ENCODE data around the gene THSD8.

The THSD8 gene

GRCh38 chr19:12788682-12789097 is 13.2 kb upstream of the THSD8 start:
- DNase-seq (ENCODE audit: low read depth): peak; percentile 77
- peak overlapping the region; percentile 48 for H3K4me3 ChIP-seq (replicated peaks; ENCODE audit: low read depth, low read length)
- TF ChIP-seq, protein P1, sequence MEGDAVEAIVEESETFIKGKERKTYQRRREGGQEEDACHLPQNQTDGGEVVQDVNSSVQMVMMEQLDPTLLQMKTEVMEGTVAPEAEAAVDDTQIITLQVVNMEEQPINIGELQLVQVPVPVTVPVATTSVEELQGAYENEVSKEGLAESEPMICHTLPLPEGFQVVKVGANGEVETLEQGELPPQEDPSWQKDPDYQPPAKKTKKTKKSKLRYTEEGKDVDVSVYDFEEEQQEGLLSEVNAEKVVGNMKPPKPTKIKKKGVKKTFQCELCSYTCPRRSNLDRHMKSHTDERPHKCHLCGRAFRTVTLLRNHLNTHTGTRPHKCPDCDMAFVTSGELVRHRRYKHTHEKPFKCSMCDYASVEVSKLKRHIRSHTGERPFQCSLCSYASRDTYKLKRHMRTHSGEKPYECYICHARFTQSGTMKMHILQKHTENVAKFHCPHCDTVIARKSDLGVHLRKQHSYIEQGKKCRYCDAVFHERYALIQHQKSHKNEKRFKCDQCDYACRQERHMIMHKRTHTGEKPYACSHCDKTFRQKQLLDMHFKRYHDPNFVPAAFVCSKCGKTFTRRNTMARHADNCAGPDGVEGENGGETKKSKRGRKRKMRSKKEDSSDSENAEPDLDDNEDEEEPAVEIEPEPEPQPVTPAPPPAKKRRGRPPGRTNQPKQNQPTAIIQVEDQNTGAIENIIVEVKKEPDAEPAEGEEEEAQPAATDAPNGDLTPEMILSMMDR (IDR thresholded peaks at IDR 0.05; ENCODE audit: low read length, missing control alignments): no peak

GRCh38 chr19:12789098-12789903 is 12.6 kb upstream of the THSD8 start:
- TF ChIP-seq, protein P1 (IDR thresholded peaks at IDR 0.05; ENCODE audit: low read length, missing control alignments): no peak
- peak overlapping the region; percentile 99 for H3K4me3 ChIP-seq (replicated peaks; ENCODE audit: low read depth, low read length)
- DNase-seq (ENCODE audit: low read depth): peak; percentile 42

- peak overlapping the region; percentile 99 for H3K4me3 ChIP-seq (replicated peaks; ENCODE audit: low read depth, low read length)
- peak; percentile 97 for DNase-seq (ENCODE audit: low read depth)
- TF ChIP-seq, protein P1 (IDR thresholded peaks at IDR 0.05; ENCODE audit: low read length, missing control alignments): no peak
Measured at GRCh38 chr19:12789904-12790619, 11.8 kb upstream of the THSD8 start.

DNA sequence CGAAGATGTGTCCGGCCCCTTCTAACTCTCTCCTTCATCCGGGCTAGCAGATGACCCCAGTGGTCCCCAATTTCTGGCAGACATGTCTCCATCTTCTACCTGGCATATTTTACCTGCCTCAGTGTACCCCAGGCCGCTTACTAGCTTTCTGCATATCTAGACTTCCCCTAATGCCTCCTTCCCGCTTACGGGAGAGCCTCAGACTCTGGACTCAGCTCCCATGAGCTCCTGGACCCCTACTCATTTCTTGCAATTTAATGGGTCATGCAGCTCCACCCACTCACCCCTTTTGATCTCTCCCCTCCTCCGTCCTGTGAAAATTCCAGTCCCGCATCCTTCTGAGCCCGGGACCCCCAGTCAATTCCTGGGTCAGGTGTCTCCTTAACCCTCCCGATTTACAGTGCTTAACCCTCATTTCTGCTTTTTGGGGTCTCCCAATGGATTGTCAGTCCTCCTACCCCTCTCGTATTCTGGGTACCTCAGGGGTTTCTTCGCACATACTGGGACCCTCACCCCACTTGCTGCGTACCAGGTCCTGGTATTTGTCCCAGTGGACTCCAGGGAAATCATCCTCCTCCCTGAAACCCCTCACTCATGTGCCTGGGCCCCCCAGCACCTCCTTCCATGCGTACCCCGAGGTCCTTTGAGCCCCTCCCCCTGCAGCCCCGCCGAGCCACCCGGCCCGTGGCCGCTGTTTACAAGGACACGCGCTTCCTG is 11.1 kb upstream of the THSD8 start:
- no peak for DNase-seq (ENCODE audit: low read depth)
- peak overlapping the region; percentile 99 for H3K4me3 ChIP-seq (replicated peaks; ENCODE audit: low read depth, low read length)
- TF ChIP-seq, protein P1 (IDR thresholded peaks at IDR 0.05; ENCODE audit: low read length, missing control alignments): no peak

- peak; percentile 99 for DNase-seq (ENCODE audit: low read depth)
- TF ChIP-seq, protein P1 (IDR thresholded peaks at IDR 0.05; ENCODE audit: low read length, missing control alignments): no peak
- H3K4me3 ChIP-seq (replicated peaks; ENCODE audit: low read depth, low read length): peak within 1 kb of the TSS; percentile 99
Measured at GRCh38 chr19:12791345-12792050, 10.4 kb upstream of the THSD8 start, which contains the start of gene JUNB. JUNB (plus strand) TSS chr19:12791486; CDS start chr19:12791772, 286 bp downstream.
